Heart left ventricle (tissue), 16 donors: Measurements from ENCODE around the gene MIDN. TPM values are rescaled to one million over a fixed set of nuclear protein-coding genes. Genes with fewer than 3 reads are reported as not detected.

Source experiments
- ATAC-seq, 4 donors: fragments of 200-7000 bp; cut with Tn5 transposase; one replicate each; pipeline ENCODE4 v1.9.1; 2020 to 2022; ENCODE audit warnings: moderate library complexity in 4 of 4, mild to moderate bottlenecking in 3 of 4, moderate number of reproducible peaks in 1 of 4
- DNase-seq, 5 donors: peaks; one replicate each; pipeline ENCODE4 v3.0.0-alpha.2; 2020
- H3K27ac ChIP-seq, 12 donors: fragments of 200-600 bp; sonication (generic) in 4 of 12; one replicate each; pipeline versions ENCODE4 v1.5.0 to v1.8.0; 2016 to 2022; ENCODE audit warnings: mild to moderate bottlenecking in 2 of 12
- H3K27me3 ChIP-seq, 9 donors: fragments of 200-600 bp; sonication (generic) in 2 of 9; one replicate each; pipeline versions ENCODE4 v1.5.1 to v1.8.0; 2016 to 2022; ENCODE audit warnings: mild to moderate bottlenecking in 3 of 9
- H3K36me3 ChIP-seq, 9 donors: fragments of 200-600 bp; sonication (generic) in 2 of 9; one replicate each; pipeline versions ENCODE4 v1.5.0 to v1.8.0; 2018 to 2022; ENCODE audit warnings: mild to moderate bottlenecking in 2 of 9
- H3K4me1 ChIP-seq, 12 donors: fragments of 200-600 bp; sonication (generic) in 4 of 12; one replicate each; pipeline versions ENCODE4 v1.5.0 to v1.8.0; 2016 to 2022; ENCODE audit warnings: mild to moderate bottlenecking in 3 of 12
- H3K4me3 ChIP-seq, 12 donors: fragments of 200-600 bp; sonication (generic) in 4 of 12; one replicate each; pipeline versions ENCODE4 v1.5.0 to v1.8.0; 2017 to 2022; ENCODE audit warnings: mild to moderate bottlenecking in 9 of 12, moderate library complexity in 4 of 12
- H3K9me3 ChIP-seq, 12 donors: fragments of 200-600 bp; sonication (generic) in 4 of 12; one replicate each; pipeline versions ENCODE4 v1.5.0 to v1.8.0; 2016 to 2022; ENCODE audit warnings: mild to moderate bottlenecking in 1 of 12
- POLR2A ChIP-seq, 2 donors: fragments of 450-650 bp; IDR thresholded peaks; one replicate each; pipeline ENCODE4 v1.6.1; 2017; ENCODE audit warnings: antibody characterized with exemption in 2 of 2, mild to moderate bottlenecking in 2 of 2, moderate library complexity in 2 of 2
- WGBS, 4 donors: extraction: QIAGEN DNeasy Blood & Tissue Kit in 2 of 4; methylation state at CpG; one replicate each; pipeline versions ENCODE4 v1.1.5 to v1.1.7; 2013 to 2018; 5-methylcytosine and 5-hydroxymethylcytosine counted together
- intact Hi-C, 10 donors: fragments of 100-400 bp; cut with DNase I; formaldehyde crosslinking; loops; one replicate each; pipeline versions ENCODE4 v1.11.1 to v1.14.2; 2022
- polyA plus RNA-seq, 2 donors: library from polyadenylated mRNA; stranded (reverse); fragments of 200-250 nt; gene quantifications; one replicate each; pipeline ENCODE4 v1.2.3, GENCODE V29; 2013
- total RNA-seq, 9 donors: library from RNA; depleted of rRNA in 2 of 9; stranded (reverse); fragments of >200 nt in 2 of 9; fragmentation: NEBNext Ultra II Directional in 3 of 9; extraction: Animal tissue kit (Norgen Biotek cat#: 25700) in 3 of 9; gene quantifications; one replicate each; pipeline versions ENCODE4 v1.1.0 to v1.2.4, GENCODE V29; 2016 to 2023
- TF ChIP-seq, protein P1 (sequence below), 12 donors: fragments of 200-600 bp; sonication (generic) in 4 of 12; IDR thresholded peaks; one replicate each; pipeline versions ENCODE4 v1.5.0 to v1.8.0; 2018 to 2022; ENCODE audit warnings: antibody characterized with exemption in 12 of 12, mild to moderate bottlenecking in 5 of 12
- donor health status: ischemic (EF 13 %, LVEDD 7.1; RV severe dilation, severe dysfunction).
- donor health status: healthy with polysubstance abuse.
- donor health status: DM: no; HTN: yes; CAD: no.
- donor health status: DM: no; HTN: no; CAD: no.
- donor health status: ischemic (EF 25% LVEDD 6.9; RV normal size, moderate dysfunction).
- donor health status: ischemic (EF 25% LVEDD 5.7; RV mildly dilated, moderate dysfunction).
- donor health status: healthy.
- donor health status: DM: yes; HTN: yes; CAD: no.
- donor health status: ischemic (EF 35%, LVEDD 5.7; RV mildly dilated, moderate dysfunction).
- donor health status: nonischemic (EF 11% LVEDD 7.7; RV severe dilation, severe dysfunction).
- donor health status: DM: yes; HTN: yes; CAD: no.
- donor health status: PGD.
- donor health status: ischemic (EF 29% LVEDD 5.4; RV normal size, mild dysfunction).
- donor health status: nonischemic (EF 23%, LVEDD 6.1; RV moderate dilation, normal function).

The MIDN gene
- total and polyA plus RNA-seq, 11 donors = 25.8 to 115 (median 50.7) TPM

DNA sequence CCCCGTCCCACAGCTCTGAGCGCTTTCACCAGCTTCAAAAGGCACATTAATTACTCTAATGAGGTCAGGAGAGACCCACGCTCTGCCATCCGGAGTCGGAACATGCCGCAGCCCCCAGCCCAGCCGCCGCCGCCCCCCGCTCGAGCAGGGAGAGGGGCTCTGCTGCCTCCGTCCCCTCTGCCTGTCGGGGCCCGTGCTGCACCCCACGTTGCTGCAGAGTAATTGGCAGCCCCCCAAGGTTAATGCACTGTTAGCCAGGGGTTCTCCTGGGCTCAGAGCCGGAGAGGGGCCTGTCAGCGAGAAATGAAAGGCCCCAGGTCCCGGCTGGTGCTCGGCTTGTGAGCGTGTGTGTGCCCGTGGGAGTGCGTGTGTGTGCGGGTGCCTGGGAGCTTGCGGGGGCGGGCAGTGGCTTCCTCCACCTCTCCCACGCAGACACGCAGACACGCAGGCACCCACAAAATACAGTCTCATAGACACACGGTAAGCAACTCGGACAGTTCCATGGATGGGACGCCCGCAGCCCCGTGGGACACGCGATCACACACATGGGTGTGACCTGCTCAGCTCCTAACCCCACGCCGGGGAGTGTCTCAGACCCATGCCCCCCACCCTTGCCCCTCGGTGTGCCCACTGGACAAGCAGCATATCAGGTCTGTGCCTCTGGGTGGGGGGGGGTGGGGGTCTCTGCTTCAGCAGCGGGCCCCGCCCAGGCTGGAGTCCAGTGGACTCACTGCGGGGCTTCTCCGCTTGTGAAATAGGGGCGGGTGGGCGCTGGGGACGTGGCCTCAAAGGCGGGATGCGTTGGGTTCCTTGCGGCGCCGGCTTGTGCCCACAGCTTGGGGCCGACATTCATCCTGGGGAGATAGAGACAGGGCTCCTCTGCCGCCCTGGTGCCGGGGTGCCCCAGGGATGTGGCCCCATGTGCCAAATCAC, 32.5 kb downstream of the MIDN start:
- ATAC-seq (no peak), DNase-seq (no peak)
- Histone ChIP-seq H3K27me3 (peaks cover 6 to 29% (median 19%) of the 10 kb centered on the region in 9 donors), H3K9me3 (no peaks in the 10 kb centered on the region), H3K4me3 (no peak overlapping the region), H3K27ac (no peak overlapping the region), H3K36me3 (peaks cover 0 to 32% (median 12%) of the 10 kb centered on the region in 9 donors), H3K4me1 (peaks cover 0 to 20% (median 11%) of the 10 kb centered on the region in 12 donors)
- no peak for TF ChIP-seq POLR2A (IDR thresholded peaks at IDR 0.05)
- TF ChIP-seq, protein P1, sequence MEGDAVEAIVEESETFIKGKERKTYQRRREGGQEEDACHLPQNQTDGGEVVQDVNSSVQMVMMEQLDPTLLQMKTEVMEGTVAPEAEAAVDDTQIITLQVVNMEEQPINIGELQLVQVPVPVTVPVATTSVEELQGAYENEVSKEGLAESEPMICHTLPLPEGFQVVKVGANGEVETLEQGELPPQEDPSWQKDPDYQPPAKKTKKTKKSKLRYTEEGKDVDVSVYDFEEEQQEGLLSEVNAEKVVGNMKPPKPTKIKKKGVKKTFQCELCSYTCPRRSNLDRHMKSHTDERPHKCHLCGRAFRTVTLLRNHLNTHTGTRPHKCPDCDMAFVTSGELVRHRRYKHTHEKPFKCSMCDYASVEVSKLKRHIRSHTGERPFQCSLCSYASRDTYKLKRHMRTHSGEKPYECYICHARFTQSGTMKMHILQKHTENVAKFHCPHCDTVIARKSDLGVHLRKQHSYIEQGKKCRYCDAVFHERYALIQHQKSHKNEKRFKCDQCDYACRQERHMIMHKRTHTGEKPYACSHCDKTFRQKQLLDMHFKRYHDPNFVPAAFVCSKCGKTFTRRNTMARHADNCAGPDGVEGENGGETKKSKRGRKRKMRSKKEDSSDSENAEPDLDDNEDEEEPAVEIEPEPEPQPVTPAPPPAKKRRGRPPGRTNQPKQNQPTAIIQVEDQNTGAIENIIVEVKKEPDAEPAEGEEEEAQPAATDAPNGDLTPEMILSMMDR (IDR thresholded peaks at IDR 0.05) = no peak
- intact Hi-C loops = loop anchor here in 4 of 10 donors (5.0 to 10.0 kb wide), 5 partner anchors 74 to 244 kb away; partner anchors contain the start of genes PLK5 (in 2 of the 4) and GAMT (in 1 of the 4)
- WGBS, 4 donors = 86 to 88% (median 87%) methylated on average over 24 to 53 of the region's 53 CpGs

DNA sequence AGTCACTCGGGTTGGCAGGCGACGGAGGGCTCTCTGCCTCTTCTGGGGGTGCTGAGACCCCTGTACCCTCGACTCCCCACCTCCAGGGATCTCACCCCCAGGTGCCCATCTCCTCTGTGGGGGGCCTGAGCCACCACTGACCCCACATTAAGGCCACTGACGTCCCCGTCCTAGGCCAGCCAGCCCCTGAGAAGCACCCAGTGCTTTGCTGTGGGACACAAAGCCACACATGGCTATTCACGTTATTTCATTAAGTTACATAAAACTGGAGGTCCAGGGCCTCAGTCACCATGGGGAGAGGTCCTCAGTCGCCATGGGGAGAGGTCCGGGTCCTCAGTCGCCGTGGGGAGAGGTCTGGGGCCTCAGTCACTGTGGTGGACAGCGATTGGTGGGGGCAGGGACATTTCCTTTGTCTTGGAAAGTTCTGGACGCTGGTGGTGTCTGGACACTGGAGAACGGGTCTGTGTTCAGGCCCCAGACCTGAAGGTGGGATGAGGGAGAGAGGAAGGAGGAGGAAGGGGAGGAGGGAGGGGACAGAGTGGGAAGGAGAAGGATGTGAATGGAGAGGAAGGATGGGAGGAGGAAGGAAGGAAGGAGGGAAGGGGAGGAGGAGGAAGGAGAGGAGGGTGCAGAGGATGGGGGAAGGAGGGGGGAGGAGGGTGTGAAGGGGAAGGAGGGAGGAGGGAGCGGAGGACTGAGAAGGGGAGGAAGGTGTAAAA, 33.3 kb downstream of the MIDN start:
- no peak for ATAC-seq
- 63 to 73% (median 66%) methylated on average over 11 to 15 of the region's 15 CpGs for WGBS, 4 donors
- intact Hi-C loops = loop anchor here in 4 of 10 donors (5.0 to 10.0 kb wide), 5 partner anchors 73 to 243 kb away; partner anchors contain the start of genes PLK5 (in 2 of the 4) and GAMT (in 1 of the 4)
- Histone ChIP-seq H3K36me3 (peaks cover 0 to 32% (median 12%) of the 10 kb centered on the region in 9 donors), H3K4me1 (peaks cover 0 to 19% (median 5%) of the 10 kb centered on the region in 12 donors), H3K27ac (no peak overlapping the region), H3K4me3 (no peak overlapping the region), H3K27me3 (peaks cover 12 to 36% (median 26%) of the 10 kb centered on the region in 9 donors), H3K9me3 (no peaks in the 10 kb centered on the region)
- TF ChIP-seq, protein P1 (IDR thresholded peaks at IDR 0.05) = no peak
- TF ChIP-seq POLR2A (IDR thresholded peaks at IDR 0.05) = no peak
- DNase-seq = no peak

DNA sequence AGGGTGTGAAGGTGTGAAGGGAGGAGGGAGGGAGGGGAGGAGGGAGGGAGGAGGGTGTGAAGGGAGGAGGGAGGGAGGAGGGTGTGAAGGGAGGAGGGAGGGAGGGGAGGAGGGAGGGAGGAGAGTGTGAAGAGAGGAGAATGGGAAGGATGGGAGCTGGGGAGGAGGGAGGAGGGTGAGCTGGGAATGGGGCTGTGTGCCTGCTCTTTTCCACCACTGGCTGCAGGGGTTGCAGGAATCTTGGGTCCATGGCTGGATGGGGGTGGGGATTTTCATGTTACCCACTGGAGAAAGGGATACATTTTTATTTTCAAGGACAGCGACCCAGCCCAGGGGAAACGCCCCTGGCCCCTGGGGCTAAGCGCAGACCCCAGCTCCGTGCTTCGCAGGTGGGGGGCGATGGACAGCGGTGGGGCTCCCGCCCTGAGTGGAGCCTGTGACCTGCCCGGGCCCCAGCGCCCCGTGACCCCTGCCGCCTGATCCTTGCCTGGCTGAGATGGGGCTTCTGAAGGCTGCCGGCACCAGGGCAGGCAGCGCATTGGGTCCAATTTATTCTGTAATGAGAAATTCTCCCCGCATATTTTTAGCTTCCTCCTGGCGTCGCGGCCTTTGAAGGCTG, 34.3 kb downstream of the MIDN start:
- peaks cover 20 to 45% (median 36%) of the 10 kb centered on the region in 9 donors for H3K27me3 ChIP-seq
- TF ChIP-seq, protein P1 (IDR thresholded peaks at IDR 0.05) = no peak
- no peak for TF ChIP-seq POLR2A (IDR thresholded peaks at IDR 0.05)
- DNase-seq = no peak
- H3K9me3 ChIP-seq = no peaks in the 10 kb centered on the region
- peaks cover 0 to 24% (median 10%) of the 10 kb centered on the region in 9 donors for H3K36me3 ChIP-seq
- no peak overlapping the region for H3K27ac ChIP-seq
- no peak overlapping the region for H3K4me3 ChIP-seq
- H3K4me1 ChIP-seq = peaks cover 0 to 28% (median 3%) of the 10 kb centered on the region in 12 donors
- WGBS, 4 donors = 76 to 86% (median 82%) methylated on average over 13 to 18 of the region's 18 CpGs
- no peak for ATAC-seq
- intact Hi-C loops = loop anchor here in 4 of 10 donors (5.0 to 10.0 kb wide), 5 partner anchors 72 to 242 kb away; partner anchors contain the start of genes PLK5 (in 2 of the 4) and GAMT (in 1 of the 4)
